Measurements from ENCODE around the gene NUMA1.

Gene NUMA1

GRCh38 chr11:72080326-72081183 lies at the start of gene NUMA1, which contains the start of gene LRRC51:
NUMA1 (minus strand) TSS chr11:72080542; CDS start chr11:72035943, 44,599 bp downstream.
LRRC51 (plus strand) TSS chr11:72080850; CDS start chr11:72089084, 8,234 bp downstream.
- DNase-seq = peak; percentile 100

GRCh38 chr11:72129381-72129780 lies 49.0 kb upstream of the NUMA1 start:
- no peak for DNase-seq

- no peak for DNase-seq
Observed at GRCh38 chr11:72127923-72128322, 47.6 kb upstream of the NUMA1 start.

GRCh38 chr11:72125956-72126355 lies 45.6 kb upstream of the NUMA1 start:
- DNase-seq = no peak

- DNase-seq = no peak
Observed at GRCh38 chr11:72124046-72124445, 43.7 kb upstream of the NUMA1 start.

GRCh38 chr11:72123117-72123653 lies 42.8 kb upstream of the NUMA1 start:
- DNase-seq = no peak

GRCh38 chr11:72122607-72123006 lies 42.3 kb upstream of the NUMA1 start:
- DNase-seq = no peak

GRCh38 chr11:72120930-72121329 lies 40.6 kb upstream of the NUMA1 start:
- no peak for DNase-seq

GRCh38 chr11:72119198-72119597 lies 38.9 kb upstream of the NUMA1 start:
- no peak for DNase-seq

GRCh38 chr11:72116019-72116755 lies 35.8 kb upstream of the NUMA1 start:
- no peak for DNase-seq

GRCh38 chr11:72114570-72114969 lies 34.2 kb upstream of the NUMA1 start:
- DNase-seq = no peak

- no peak for DNase-seq
Observed at GRCh38 chr11:72112978-72113808, 32.9 kb upstream of the NUMA1 start.

- peak; percentile 99 for DNase-seq
Observed at GRCh38 chr11:72112143-72112977, 32.0 kb upstream of the NUMA1 start, which contains the start of gene ANAPC15. ANAPC15 (minus strand) TSS chr11:72112695; CDS start chr11:72111276, 1,419 bp downstream.

GRCh38 chr11:72111300-72112142 lies 31.2 kb upstream of the NUMA1 start:
- DNase-seq = no peak

GRCh38 chr11:72105888-72106287 lies 25.5 kb upstream of the NUMA1 start, which contains the start of gene TOMT:
TOMT (plus strand) TSS chr11:72105924; CDS start chr11:72105952, 28 bp downstream.
- no peak for DNase-seq

- no peak for DNase-seq
Observed at GRCh38 chr11:72103754-72104167, 23.4 kb upstream of the NUMA1 start.

GRCh38 chr11:72102946-72103753 lies 22.8 kb upstream of the NUMA1 start, which contains the start of gene LAMTOR1:
LAMTOR1 (minus strand) TSS chr11:72103297; CDS start chr11:72103224, 73 bp downstream.
- DNase-seq = peak; percentile 99

- DNase-seq = no peak
Observed at GRCh38 chr11:72102631-72102945, 22.2 kb upstream of the NUMA1 start.

- no peak for DNase-seq
Observed at GRCh38 chr11:72102162-72102561, 21.8 kb upstream of the NUMA1 start.

- no peak for DNase-seq
Observed at GRCh38 chr11:72100462-72100861, 20.1 kb upstream of the NUMA1 start.
